ENCODE results near the gene XRCC3. TPM values are rescaled to one million over a fixed set of nuclear protein-coding genes. Genes with fewer than 3 reads are reported as not detected.

The XRCC3 gene
- total RNA-seq, 1 experiment from 2014 or later: 36.8 TPM

DNA sequence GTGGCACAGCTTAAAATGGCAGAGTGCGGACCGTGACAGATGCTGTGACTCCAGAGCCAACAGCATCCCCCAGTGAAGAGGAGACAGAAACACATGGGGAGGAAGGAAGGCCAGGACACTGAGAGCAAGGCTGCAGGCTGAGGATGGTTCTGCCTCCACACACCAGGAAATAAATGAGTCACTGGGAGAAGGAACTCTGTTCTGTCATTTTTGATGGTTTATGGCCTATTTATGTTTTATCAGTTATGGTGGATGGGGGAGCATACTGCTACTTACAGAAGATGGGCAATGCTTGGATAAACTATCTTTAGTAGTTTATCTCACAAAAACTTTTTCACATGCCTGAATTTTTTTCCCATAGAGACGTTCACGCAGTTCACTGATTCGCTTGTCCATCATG is 34.2 kb upstream of the XRCC3 start:
- H3K4me1 ChIP-seq (ENCODE audit: control insufficient read depth, insufficient read depth, low read length): no peaks in the 10 kb centered on the region
- no peak for ATAC-seq
- no peaks in the 10 kb centered on the region for H3K9me3 ChIP-seq (ENCODE audit: control insufficient read depth, insufficient read depth, low read depth, low read length)
- no peaks in the 10 kb centered on the region for H3K27me3 ChIP-seq (ENCODE audit: control insufficient read depth, insufficient read depth, low read length)
- ChIA-PET CTCF (no interaction called here), POLR2A (no interaction called here)
- H3K27ac ChIP-seq (ENCODE audit: low read length): no peak overlapping the region
- no TSS peak for BruUV-seq (replicated peaks)
- no peak for TF ChIP-seq REST (IDR thresholded peaks at IDR 0.05; ENCODE audit: insufficient read depth in 1 of 2, low read depth in 2 of 2, low read length in 1 of 2)
- no peak for TF ChIP-seq SIN3A (IDR thresholded peaks at IDR 0.05; ENCODE audit: borderline replicate concordance, insufficient read depth, low read depth, low read length)
- no peak for TF ChIP-seq POLR2AphosphoS5 (IDR thresholded peaks at IDR 0.05; ENCODE audit: low read depth, low read length)
- no peak for TF ChIP-seq CTCF (IDR thresholded peaks at IDR 0.05)
- no peak for TF ChIP-seq TCF7L2 (IDR thresholded peaks at IDR 0.05; ENCODE audit: low read depth, low read length)
- in situ Hi-C loops (cut with HindIII; ENCODE audit: low pct_unique_long_range_greater_than_20kb, low sequenced_read_pairs) (no loop called here), intact Hi-C loops (cut with micrococcal nuclease; ENCODE audit: unreplicated experiment) (no loop called here)
- no peak overlapping the region for H3K4me3 ChIP-seq (ENCODE audit: low read depth in 2 of 2, low read length in 2 of 2)
- H3K36me3 ChIP-seq (ENCODE audit: control insufficient read depth, insufficient read depth, low read length): no peaks in the 10 kb centered on the region
- DNase-seq (ENCODE audit: low read depth, low spot score): no peak

GRCh38 chr14:103748534-103748857 is 33.2 kb upstream of the XRCC3 start:
- DNase-seq (ENCODE audit: low read depth, low spot score) (no peak), ATAC-seq (no peak)
- no peaks in the 10 kb centered on the region for H3K9me3 ChIP-seq (ENCODE audit: control insufficient read depth, insufficient read depth, low read depth, low read length)
- no peak overlapping the region for H3K27ac ChIP-seq (ENCODE audit: low read length)
- H3K36me3 ChIP-seq (ENCODE audit: control insufficient read depth, insufficient read depth, low read length): no peaks in the 10 kb centered on the region
- intact Hi-C loops (cut with micrococcal nuclease; ENCODE audit: unreplicated experiment): no loop called here
- BruUV-seq (replicated peaks): no TSS peak
- no peaks in the 10 kb centered on the region for H3K27me3 ChIP-seq (ENCODE audit: control insufficient read depth, insufficient read depth, low read length)
- CTCF ChIA-PET: no interaction called here
- no peak overlapping the region for H3K4me3 ChIP-seq (ENCODE audit: low read depth in 2 of 2, low read length in 2 of 2)
- POLR2A ChIA-PET: interaction anchor here (0.7 kb wide), 1 partner anchor 264 kb away, joined by 3 read pairs; no protein-coding TSS in a partner anchor
- TF ChIP-seq POLR2AphosphoS5 (IDR thresholded peaks at IDR 0.05; ENCODE audit: low read depth, low read length) (no peak), SIN3A (IDR thresholded peaks at IDR 0.05; ENCODE audit: borderline replicate concordance, insufficient read depth, low read depth, low read length) (no peak), REST (IDR thresholded peaks at IDR 0.05; ENCODE audit: insufficient read depth in 1 of 2, low read depth in 2 of 2, low read length in 1 of 2) (no peak), CTCF (IDR thresholded peaks at IDR 0.05) (no peak), TCF7L2 (IDR thresholded peaks at IDR 0.05; ENCODE audit: low read depth, low read length) (no peak)
- in situ Hi-C loops (cut with HindIII; ENCODE audit: low pct_unique_long_range_greater_than_20kb, low sequenced_read_pairs): no loop called here
- H3K4me1 ChIP-seq (ENCODE audit: control insufficient read depth, insufficient read depth, low read length): no peaks in the 10 kb centered on the region

Data from Panc1 (cell line).